GM12801 (cell line): Measurements from ENCODE around the gene ISOC2.

Source experiments
- CTCF ChIP-seq: IDR thresholded peaks from one replicate; pipeline ENCODE4 v1.5.1; 2011; ENCODE audit warnings: control low read depth; ENCODE audit not compliant: insufficient read length; ENCODE audit errors: extremely low read depth

Gene ISOC2

DNA sequence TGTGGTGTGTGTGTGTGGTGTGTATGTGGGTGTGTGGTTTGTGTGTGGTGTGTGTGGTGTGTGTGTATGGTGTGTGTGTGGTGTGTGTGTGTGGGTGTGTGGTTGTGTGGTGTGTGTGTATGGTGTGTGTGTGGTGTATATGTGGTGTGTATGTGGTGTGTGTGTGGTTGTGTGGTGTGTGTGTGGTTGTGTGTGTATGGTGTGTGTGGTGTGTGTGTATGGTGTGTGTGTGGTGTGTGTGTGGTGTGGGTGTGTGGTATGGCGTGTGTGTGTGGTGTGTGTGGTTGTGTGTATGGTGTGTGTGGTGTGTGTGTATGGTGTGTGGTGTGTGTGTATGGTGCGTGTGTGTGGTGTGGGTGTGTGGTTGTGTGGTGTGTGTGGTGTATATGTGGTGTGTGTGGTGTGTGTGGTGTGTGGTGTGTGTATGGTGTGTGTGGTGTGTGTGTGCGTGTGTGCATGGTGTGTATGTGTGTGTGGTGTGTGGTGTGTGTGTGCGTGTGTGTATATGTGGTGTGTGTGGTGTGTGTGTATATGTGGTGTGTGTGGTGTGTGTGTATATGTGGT lies 27.0 kb downstream of the ISOC2 start:
- TF ChIP-seq CTCF = no peak

GRCh38 chr19:55433292-55433691 lies 28.1 kb downstream of the ISOC2 start:
- TF ChIP-seq CTCF = no peak

- TF ChIP-seq CTCF = no peak
Measured at GRCh38 chr19:55432241-55432959, 29.0 kb downstream of the ISOC2 start.

- no peak for TF ChIP-seq CTCF
Measured at GRCh38 chr19:55431183-55431582, 30.3 kb downstream of the ISOC2 start.

- TF ChIP-seq CTCF = no peak
Measured at GRCh38 chr19:55426042-55426441, 35.4 kb downstream of the ISOC2 start.

DNA sequence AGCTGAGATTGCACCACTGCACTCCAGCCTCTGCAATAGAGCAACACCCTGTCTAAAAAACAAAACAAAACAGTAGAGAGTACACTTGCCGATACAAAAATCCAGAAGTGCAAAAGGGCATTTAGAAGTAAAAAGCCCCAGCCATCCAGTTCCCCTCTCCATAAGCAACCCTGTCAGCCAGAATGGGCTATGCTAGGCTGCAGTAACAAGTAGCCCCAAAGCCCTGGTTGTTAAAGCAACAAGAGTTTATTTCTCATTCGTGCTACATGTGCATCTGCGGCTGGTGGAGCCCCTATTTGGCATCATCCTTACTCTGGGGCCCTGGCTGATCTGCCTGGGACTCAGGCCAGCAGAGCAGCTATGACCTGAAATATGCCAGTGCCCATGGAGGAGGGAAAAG lies 36.9 kb downstream of the ISOC2 start:
- no peak for TF ChIP-seq CTCF

DNA sequence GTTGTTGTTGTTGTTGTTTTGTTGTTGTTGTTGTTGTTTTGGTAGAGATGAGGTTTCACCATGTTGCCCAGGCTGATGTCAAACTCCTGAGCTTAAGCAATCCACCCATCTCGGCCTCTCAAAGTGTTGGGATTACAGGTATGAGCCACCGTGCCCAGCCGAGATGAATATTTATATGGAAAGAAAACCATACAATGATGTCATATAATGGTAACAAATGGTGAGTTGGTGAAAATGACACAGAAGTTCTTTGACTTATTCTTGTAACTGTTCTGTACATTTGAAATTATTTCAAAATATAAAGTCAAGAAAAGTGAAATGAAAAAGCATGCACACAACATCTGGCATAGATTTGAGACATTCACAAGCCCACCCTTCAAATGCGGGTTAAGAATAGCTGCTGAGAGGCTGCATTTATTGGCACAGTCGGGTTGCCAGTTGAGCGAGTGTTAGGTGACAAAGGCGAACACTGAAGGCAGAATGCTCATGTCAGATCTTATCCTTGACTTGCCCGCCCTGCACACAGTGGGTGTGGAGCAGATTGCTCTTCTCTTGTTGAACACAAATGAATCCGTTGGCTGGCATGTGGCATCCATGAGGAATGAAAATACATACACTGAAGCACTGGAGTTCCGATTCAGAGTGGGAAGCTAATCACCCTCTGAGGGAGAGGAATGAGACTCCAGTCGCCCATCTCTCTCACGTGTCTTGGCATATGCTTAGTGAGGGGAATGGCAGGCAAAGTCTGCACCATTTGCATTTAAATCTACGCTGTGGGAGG lies 38.0 kb downstream of the ISOC2 start:
- TF ChIP-seq CTCF = no peak
